ENCODE data around the gene OR56A3.

Gene OR56A3

DNA sequence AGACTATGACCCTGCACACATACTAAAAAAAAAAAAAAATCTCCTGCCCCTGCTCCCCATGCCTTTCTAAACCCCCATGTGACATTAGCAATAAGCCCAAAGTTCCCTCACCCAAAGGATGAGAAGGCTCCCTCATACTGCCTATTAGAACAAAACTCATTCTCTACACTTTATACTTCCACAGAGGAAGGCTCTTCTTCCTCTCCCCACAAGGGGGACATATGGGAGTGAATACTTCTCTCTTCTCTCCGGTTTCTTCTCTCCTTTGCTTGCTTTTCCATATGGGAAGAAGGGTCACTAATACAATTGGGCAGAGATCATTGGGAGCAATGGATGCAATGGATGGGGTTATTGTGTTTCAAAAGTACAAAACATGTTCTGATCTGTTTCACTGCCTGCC is 41.4 kb downstream of the OR56A3 start:
- no peak for DNase-seq

- no peak for DNase-seq
Measured at GRCh38 chr11:5986885-5987284, 44.8 kb downstream of the OR56A3 start, which contains the start of gene OR52L1. Gene OR52L1, minus strand, starts transcription at chr11:5986985. Its CDS starts 55 bp downstream, at chr11:5986930.

GRCh38 chr11:5989203-5989602 is 47.2 kb downstream of the OR56A3 start:
- no peak for DNase-seq

DNA sequence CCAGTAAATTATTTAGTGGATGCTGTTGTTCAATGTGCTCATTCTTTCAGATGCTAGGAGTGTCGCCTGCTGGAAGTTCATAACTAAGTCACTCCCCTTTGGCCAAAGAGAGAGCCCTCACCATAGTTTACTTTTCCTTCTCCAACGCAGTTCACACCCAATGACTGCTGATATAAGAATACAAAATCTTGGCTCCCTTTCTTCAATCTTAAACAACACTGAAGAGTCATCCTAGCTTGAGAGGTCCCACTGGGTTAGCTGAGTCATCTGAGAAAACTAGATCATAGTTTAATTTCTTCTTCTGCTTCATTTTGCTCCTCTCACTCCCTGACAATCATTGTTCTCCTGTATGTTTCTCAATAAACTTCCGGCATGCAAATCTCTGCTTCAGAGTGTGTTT is 50.1 kb downstream of the OR56A3 start:
- no peak for DNase-seq

DNA sequence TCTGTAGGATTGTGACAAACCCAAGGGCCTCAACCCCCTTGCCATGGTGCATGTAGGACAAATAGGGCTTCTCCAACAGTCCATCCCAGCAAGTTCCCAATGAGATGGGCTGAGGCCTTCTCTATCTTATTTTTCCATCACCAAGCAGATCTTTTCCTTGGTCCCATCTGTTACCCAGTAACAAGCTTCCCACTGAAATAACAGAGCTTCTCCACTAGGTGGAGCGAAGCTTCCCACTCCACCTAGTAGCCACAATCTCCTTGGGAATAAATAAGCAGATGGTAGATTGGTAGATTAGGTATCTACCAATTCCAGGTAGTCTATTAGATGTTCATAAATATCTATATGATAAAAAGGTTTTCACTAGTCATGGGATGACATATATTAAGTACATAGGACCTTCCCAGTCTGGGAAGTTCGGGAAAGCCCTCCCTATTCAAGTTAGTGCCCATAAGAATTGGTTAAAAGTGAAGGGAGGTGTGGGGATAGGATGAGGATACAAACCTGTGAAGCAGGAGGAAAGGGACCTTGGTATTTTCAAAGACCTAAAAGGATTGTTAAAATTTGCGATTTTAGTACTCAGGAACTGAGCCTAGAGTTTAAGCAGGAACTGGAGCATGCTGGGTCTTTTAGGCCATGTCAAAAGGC is 50.7 kb downstream of the OR56A3 start:
- no peak for DNase-seq

- DNase-seq = no peak
Measured at GRCh38 chr11:5994791-5995190, 52.7 kb downstream of the OR56A3 start.

Data from KG1 (cell line).